CD4-positive, alpha-beta memory T cell (primary cell): ENCODE data around the gene PPBP. TPM values are rescaled to one million over a fixed set of nuclear protein-coding genes. Genes with fewer than 3 reads are reported as not detected.
"Not testable (repeated sequence)": the region's sequence is repeated elsewhere in the genome, so short reads cannot be mapped to it uniquely, and the experiment has no call there.

Experiments used
- CTCF ChIA-PET: fragments of 350-600 bp; sonication (Branson Sonifier 250); formaldehyde crosslinking; loops from one replicate; lab custom pipeline; 2021; ENCODE audit warnings: inconsistent platforms; ENCODE audit not compliant: partially characterized antibody; lab: Charles Lee
- POLR2A ChIA-PET: fragments of 350-600 bp; sonication (Branson Sonifier 250); formaldehyde crosslinking; loops from one replicate; lab custom pipeline; 2021; ENCODE audit not compliant: partially characterized antibody; lab: Charles Lee
- DNase-seq, 5 donors: peaks; one replicate each; pipeline versions ENCODE4 v3.0.0 to v3.0.0-alpha.2; 2020 to 2022; ENCODE audit warnings: mixed read lengths in 1 of 5
- H3K27ac ChIP-seq: one replicate; pipeline ENCODE4 v1.7.0; 2013; ENCODE audit warnings: low read depth, low read length
- H3K27me3 ChIP-seq: 2 replicates; pipeline ENCODE4 v1.7.0; 2013; ENCODE audit warnings: mild to moderate bottlenecking, low read length, moderate library complexity; ENCODE audit not compliant: insufficient read depth
- H3K36me3 ChIP-seq: 2 replicates; pipeline ENCODE4 v1.7.0; 2013; ENCODE audit warnings: mild to moderate bottlenecking, low read length, moderate library complexity; ENCODE audit not compliant: insufficient read depth
- H3K4me1 ChIP-seq: 2 replicates; pipeline ENCODE4 v1.7.0; 2013; ENCODE audit warnings: mild to moderate bottlenecking, low read length, moderate library complexity; ENCODE audit not compliant: insufficient read depth
- H3K4me3 ChIP-seq, 2 donors: one replicate each; pipeline ENCODE4 v1.7.0; 2013; ENCODE audit warnings: low read length in 2 of 2, mild to moderate bottlenecking in 1 of 2
- H3K9me3 ChIP-seq, 2 donors: one replicate each; pipeline ENCODE4 v1.7.0; 2013; ENCODE audit warnings: low read length in 2 of 2, control low read depth in 1 of 2; ENCODE audit not compliant: control insufficient read depth in 1 of 2
- H3K27ac Mint-ChIP-seq, 7 donors: one replicate each; pipeline ENCODE4 v1.8.0; 2020 to 2021; ENCODE audit warnings: mixed read lengths in 7 of 7, mild to moderate bottlenecking in 6 of 7, inconsistent platforms in 3 of 7, moderate library complexity in 3 of 7
- H3K27me3 Mint-ChIP-seq, 2 donors: one replicate each; pipeline ENCODE4 v1.8.0; 2020 to 2021; ENCODE audit warnings: mixed read lengths in 2 of 2
- H3K36me3 Mint-ChIP-seq, 2 donors: one replicate each; pipeline ENCODE4 v1.8.0; 2020 to 2021; ENCODE audit warnings: mixed read lengths in 2 of 2, inconsistent platforms in 1 of 2, mild to moderate bottlenecking in 1 of 2
- H3K4me1 Mint-ChIP-seq, 4 donors: one replicate each; pipeline ENCODE4 v1.8.0; 2020 to 2021; ENCODE audit warnings: mixed read lengths in 4 of 4, mild to moderate bottlenecking in 1 of 4
- H3K4me3 Mint-ChIP-seq, 8 donors: one replicate each; pipeline ENCODE4 v1.8.0; 2020 to 2021; ENCODE audit warnings: mixed read lengths in 8 of 8, mild to moderate bottlenecking in 7 of 8, moderate library complexity in 6 of 8, inconsistent platforms in 3 of 8
- H3K9me3 Mint-ChIP-seq, 8 donors: one replicate each; pipeline ENCODE4 v1.8.0; 2020 to 2021; ENCODE audit warnings: mixed read lengths in 8 of 8, mild to moderate bottlenecking in 5 of 8, inconsistent platforms in 3 of 8, moderate library complexity in 1 of 8
- intact Hi-C: fragments of 100-400 bp; cut with micrococcal nuclease; formaldehyde crosslinking; loops from one replicate; pipeline ENCODE4 v1.15.1; 2023
- polyA plus RNA-seq, 2 donors: library from polyadenylated mRNA; unstranded; fragments of 300-500 nt; fragmentation: Illumina TruSeq; gene quantifications; one replicate each; pipeline ENCODE4 v1.2.3, GENCODE V29; 2021
- total RNA-seq, 2 experiments: library from RNA; stranded (reverse); gene quantifications; one replicate each; pipeline ENCODE4 v1.2.3, GENCODE V29; 2021

Gene PPBP
- total and polyA plus RNA-seq, 4 experiments from 2014 or later = 0.40 TPM; not detected in 3

- no peak for DNase-seq
- H3K27me3 Mint-ChIP-seq = peaks cover 0 to 1% of the 10 kb centered on the region in 2 donors
- peaks cover 7 to 41% (median 20%) of the 10 kb centered on the region in 8 donors for H3K9me3 Mint-ChIP-seq
- no peak overlapping the region for H3K4me3 Mint-ChIP-seq
- ChIA-PET CTCF (no interaction called here), POLR2A (no interaction called here)
- no peaks in the 10 kb centered on the region for H3K36me3 Mint-ChIP-seq
- no peaks in the 10 kb centered on the region for H3K27me3 ChIP-seq
- H3K4me3 ChIP-seq = no peak overlapping the region
- H3K27ac ChIP-seq = no peak overlapping the region
- intact Hi-C loops = no loop called here
- H3K27ac Mint-ChIP-seq = no peak overlapping the region
- no peaks in the 10 kb centered on the region for H3K36me3 ChIP-seq
- H3K9me3 ChIP-seq = no peaks in the 10 kb centered on the region
- H3K4me1 Mint-ChIP-seq = no peaks in the 10 kb centered on the region
- no peaks in the 10 kb centered on the region for H3K4me1 ChIP-seq
These were observed 17.0 kb downstream of the PPBP start for GRCh38 chr4:73970945-73971344.

- no peak for DNase-seq
- no peaks in the 10 kb centered on the region for H3K36me3 ChIP-seq
- Mint-ChIP-seq H3K36me3 (no peaks in the 10 kb centered on the region), H3K9me3 (peaks cover 5 to 40% (median 15%) of the 10 kb centered on the region in 8 donors), H3K4me1 (no peaks in the 10 kb centered on the region), H3K27me3 (peaks cover 0 to 1% of the 10 kb centered on the region in 2 donors), H3K4me3 (no peak overlapping the region), H3K27ac (no peak overlapping the region)
- intact Hi-C loops = no loop called here
- ChIA-PET CTCF (no interaction called here), POLR2A (no interaction called here)
- no peak overlapping the region for H3K4me3 ChIP-seq
- no peaks in the 10 kb centered on the region for H3K27me3 ChIP-seq
- no peaks in the 10 kb centered on the region for H3K9me3 ChIP-seq
- no peaks in the 10 kb centered on the region for H3K4me1 ChIP-seq
- H3K27ac ChIP-seq = no peak overlapping the region
These were observed 18.0 kb downstream of the PPBP start for GRCh38 chr4:73970011-73970410.

GRCh38 chr4:73967866-73968265 lies 20.1 kb downstream of the PPBP start:
- DNase-seq = no peak
- Mint-ChIP-seq H3K4me1 (no peaks in the 10 kb centered on the region), H3K27ac (no peak overlapping the region), H3K4me3 (no peak overlapping the region), H3K27me3 (peaks cover 0 to 1% of the 10 kb centered on the region in 2 donors), H3K36me3 (no peaks in the 10 kb centered on the region), H3K9me3 (peaks cover 5 to 39% (median 13%) of the 10 kb centered on the region in 8 donors)
- Histone ChIP-seq H3K36me3 (no peaks in the 10 kb centered on the region), H3K4me1 (no peaks in the 10 kb centered on the region), H3K4me3 (no peak overlapping the region), H3K9me3 (no peaks in the 10 kb centered on the region), H3K27me3 (no peaks in the 10 kb centered on the region), H3K27ac (no peak overlapping the region)
- ChIA-PET CTCF (no interaction called here), POLR2A (no interaction called here)
- intact Hi-C loops = no loop called here

GRCh38 chr4:73964862-73965611 lies 23.0 kb downstream of the PPBP start:
- intact Hi-C loops = no loop called here
- Mint-ChIP-seq H3K27ac (no peak overlapping the region), H3K4me3 (no peak overlapping the region), H3K9me3 (peaks cover 2 to 41% (median 18%) of the 10 kb centered on the region in 8 donors), H3K36me3 (no peaks in the 10 kb centered on the region), H3K4me1 (no peaks in the 10 kb centered on the region), H3K27me3 (peaks cover 0 to 1% of the 10 kb centered on the region in 2 donors)
- no peaks in the 10 kb centered on the region for H3K4me1 ChIP-seq
- peaks cover 0 to 6% of the 10 kb centered on the region in 2 donors for H3K9me3 ChIP-seq
- no peak for DNase-seq
- H3K4me3 ChIP-seq = no peak overlapping the region
- ChIA-PET POLR2A (no interaction called here), CTCF (no interaction called here)
- H3K27ac ChIP-seq = no peak overlapping the region
- H3K27me3 ChIP-seq = no peaks in the 10 kb centered on the region
- no peaks in the 10 kb centered on the region for H3K36me3 ChIP-seq

GRCh38 chr4:73962724-73963123 lies 25.3 kb downstream of the PPBP start:
- intact Hi-C loops = no loop called here
- Histone ChIP-seq H3K27me3 (no peaks in the 10 kb centered on the region), H3K4me3 (no peak overlapping the region), H3K36me3 (no peaks in the 10 kb centered on the region), H3K27ac (no peak overlapping the region), H3K9me3 (peaks cover 0 to 6% of the 10 kb centered on the region in 2 donors), H3K4me1 (no peaks in the 10 kb centered on the region)
- Mint-ChIP-seq H3K27ac (no peak overlapping the region), H3K27me3 (peaks cover 0 to 1% of the 10 kb centered on the region in 2 donors), H3K4me3 (no peak overlapping the region), H3K4me1 (no peaks in the 10 kb centered on the region), H3K9me3 (peaks cover 4 to 44% (median 27%) of the 10 kb centered on the region in 8 donors), H3K36me3 (no peaks in the 10 kb centered on the region)
- ChIA-PET CTCF (no interaction called here), POLR2A (no interaction called here)
- no peak for DNase-seq

GRCh38 chr4:73959041-73959440 lies 28.9 kb downstream of the PPBP start:
- peaks cover 10 to 51% (median 37%) of the 10 kb centered on the region in 8 donors for H3K9me3 Mint-ChIP-seq
- DNase-seq, POLR2A ChIA-PET, H3K27ac ChIP-seq, H3K27ac Mint-ChIP-seq, H3K4me1 Mint-ChIP-seq, H3K4me3 ChIP-seq, H3K4me3 Mint-ChIP-seq, H3K27me3 ChIP-seq, H3K36me3 Mint-ChIP-seq, H3K9me3 ChIP-seq, H3K36me3 ChIP-seq, CTCF ChIA-PET, intact Hi-C loops, H3K4me1 ChIP-seq, H3K27me3 Mint-ChIP-seq: not testable (repeated sequence)

GRCh38 chr4:73952352-73952751 lies 35.6 kb downstream of the PPBP start:
- intact Hi-C loops = no loop called here
- Mint-ChIP-seq H3K27me3 (no peaks in the 10 kb centered on the region), H3K9me3 (peaks cover 6 to 23% (median 12%) of the 10 kb centered on the region in 8 donors), H3K4me1 (no peaks in the 10 kb centered on the region), H3K36me3 (no peaks in the 10 kb centered on the region), H3K4me3 (no peak overlapping the region), H3K27ac (no peak overlapping the region)
- Histone ChIP-seq H3K4me3 (no peak overlapping the region), H3K27me3 (no peaks in the 10 kb centered on the region), H3K9me3 (no peaks in the 10 kb centered on the region), H3K36me3 (no peaks in the 10 kb centered on the region), H3K4me1 (no peaks in the 10 kb centered on the region), H3K27ac (no peak overlapping the region)
- DNase-seq = no peak
- POLR2A ChIA-PET = no interaction called here
- CTCF ChIA-PET = no interaction called here
